Duodenal mucosa (tissue), 2 donors: ENCODE measurements around the gene CHCHD6.

ENCODE experiments used
- H3K27ac ChIP-seq: one replicate; pipeline ENCODE4 v1.7.0; 2013; ENCODE audit warnings: low read depth, low read length
- H3K27me3 ChIP-seq, 2 donors: one replicate each; pipeline ENCODE4 v1.7.0; 2013; ENCODE audit warnings: low read length in 2 of 2, control low read depth in 1 of 2; ENCODE audit not compliant: insufficient read depth in 2 of 2, control insufficient read depth in 1 of 2
- H3K36me3 ChIP-seq, 2 donors: one replicate each; pipeline ENCODE4 v1.7.0; 2013; ENCODE audit warnings: low read length in 2 of 2, control low read depth in 1 of 2; ENCODE audit not compliant: insufficient read depth in 2 of 2, control insufficient read depth in 1 of 2
- H3K4me1 ChIP-seq, 2 donors: one replicate each; pipeline ENCODE4 v1.7.0; 2013; ENCODE audit warnings: low read length in 2 of 2, control low read depth in 1 of 2; ENCODE audit not compliant: insufficient read depth in 2 of 2, control insufficient read depth in 1 of 2
- H3K4me3 ChIP-seq, 2 donors: one replicate each; pipeline ENCODE4 v1.7.0; 2013; ENCODE audit warnings: low read length in 2 of 2, low read depth in 1 of 2
- H3K9ac ChIP-seq, 2 donors: one replicate each; pipeline ENCODE4 v1.7.0; 2013; ENCODE audit warnings: low read length in 2 of 2, low read depth in 1 of 2
- H3K9me3 ChIP-seq, 2 donors: one replicate each; pipeline ENCODE4 v1.7.0; 2013; ENCODE audit warnings: low read length in 2 of 2, control low read depth in 1 of 2; ENCODE audit not compliant: control insufficient read depth in 1 of 2

CHCHD6 gene

DNA sequence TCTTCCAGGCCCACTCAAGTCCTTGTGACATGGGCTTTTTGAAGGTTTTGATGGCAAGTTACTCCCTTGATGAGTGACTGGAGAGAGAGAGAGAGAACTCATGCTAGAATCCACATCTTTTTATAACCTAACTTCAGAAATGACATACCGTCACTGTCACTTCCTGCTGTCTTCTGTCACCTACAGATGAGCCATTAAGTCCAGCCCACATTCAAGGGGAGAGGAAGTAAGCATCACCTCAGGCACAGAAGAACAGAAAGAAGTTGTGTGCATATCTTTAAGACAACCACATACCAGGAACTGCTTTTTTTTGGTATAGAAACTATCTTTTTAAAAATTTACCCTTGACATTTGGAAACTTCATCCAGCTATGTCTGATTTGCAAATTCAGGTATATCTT, 32.5 kb upstream of the CHCHD6 start:
- Histone ChIP-seq H3K4me1 (no peaks in the 10 kb centered on the region), H3K9ac (no peak overlapping the region), H3K36me3 (no peaks in the 10 kb centered on the region), H3K27ac (no peak overlapping the region), H3K9me3 (no peaks in the 10 kb centered on the region), H3K27me3 (peaks cover 0 to 1% of the 10 kb centered on the region in 2 donors), H3K4me3 (no peak overlapping the region)

DNA sequence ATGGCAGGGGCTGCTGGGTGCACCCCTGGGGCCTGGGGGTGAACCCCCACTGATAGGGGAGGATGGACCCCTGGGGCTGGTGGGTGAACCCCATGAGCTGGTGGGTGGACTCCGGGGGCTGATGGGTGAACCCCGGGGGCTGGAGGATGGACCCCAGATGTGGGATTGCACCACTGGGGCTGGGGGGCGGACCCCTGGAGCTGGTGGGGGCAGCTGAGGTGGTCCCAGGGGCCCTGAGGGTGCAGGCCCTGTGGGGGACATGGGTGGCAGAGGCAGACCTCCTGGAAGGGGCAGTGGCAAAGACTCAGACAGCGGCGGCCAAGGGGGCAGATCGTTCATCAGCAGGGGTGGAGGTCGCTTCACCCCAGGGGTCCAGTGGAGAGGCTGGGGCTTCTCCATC, 31.7 kb upstream of the CHCHD6 start:
- Histone ChIP-seq H3K9ac (no peak overlapping the region), H3K27me3 (peaks cover 0 to 7% of the 10 kb centered on the region in 2 donors), H3K4me3 (no peak overlapping the region), H3K4me1 (no peaks in the 10 kb centered on the region), H3K27ac (no peak overlapping the region), H3K9me3 (no peaks in the 10 kb centered on the region), H3K36me3 (no peaks in the 10 kb centered on the region)

DNA sequence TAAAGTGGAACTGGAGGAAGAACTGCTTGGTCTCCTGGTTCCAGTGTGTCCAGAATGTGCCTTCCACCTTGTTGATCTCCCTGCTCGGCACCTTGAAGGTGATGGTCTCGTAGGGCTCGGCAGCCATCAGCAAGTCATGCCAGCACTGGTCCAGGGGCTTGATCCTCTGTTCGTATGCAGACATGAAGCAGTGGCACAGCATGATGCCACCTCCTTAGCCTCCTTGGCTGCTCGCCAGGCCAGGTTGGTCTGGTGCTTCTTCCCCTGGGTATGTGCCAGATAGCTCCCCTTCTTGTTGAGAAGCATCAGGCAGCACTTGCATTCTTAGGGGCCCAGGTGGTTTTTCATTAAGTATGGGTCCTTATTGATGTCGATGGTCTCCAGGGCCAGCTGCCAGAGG, 31.3 kb upstream of the CHCHD6 start:
- Histone ChIP-seq H3K36me3 (no peaks in the 10 kb centered on the region), H3K9ac (no peak overlapping the region), H3K4me3 (no peak overlapping the region), H3K27me3 (peaks cover 0 to 7% of the 10 kb centered on the region in 2 donors), H3K27ac (no peak overlapping the region), H3K9me3 (no peaks in the 10 kb centered on the region), H3K4me1 (no peaks in the 10 kb centered on the region)

- no peaks in the 10 kb centered on the region for H3K36me3 ChIP-seq
- peaks cover 5% of the 10 kb centered on the region in 2 donors for H3K4me1 ChIP-seq
- H3K27ac ChIP-seq, result no peak overlapping the region
- no peak overlapping the region for H3K4me3 ChIP-seq
- H3K9ac ChIP-seq, result no peak overlapping the region
- H3K9me3 ChIP-seq, result no peaks in the 10 kb centered on the region
- H3K27me3 ChIP-seq, result peaks cover 12% of the 10 kb centered on the region in 2 donors
Measured at GRCh38 chr3:126676919-126677705, 26.9 kb upstream of the CHCHD6 start.

DNA sequence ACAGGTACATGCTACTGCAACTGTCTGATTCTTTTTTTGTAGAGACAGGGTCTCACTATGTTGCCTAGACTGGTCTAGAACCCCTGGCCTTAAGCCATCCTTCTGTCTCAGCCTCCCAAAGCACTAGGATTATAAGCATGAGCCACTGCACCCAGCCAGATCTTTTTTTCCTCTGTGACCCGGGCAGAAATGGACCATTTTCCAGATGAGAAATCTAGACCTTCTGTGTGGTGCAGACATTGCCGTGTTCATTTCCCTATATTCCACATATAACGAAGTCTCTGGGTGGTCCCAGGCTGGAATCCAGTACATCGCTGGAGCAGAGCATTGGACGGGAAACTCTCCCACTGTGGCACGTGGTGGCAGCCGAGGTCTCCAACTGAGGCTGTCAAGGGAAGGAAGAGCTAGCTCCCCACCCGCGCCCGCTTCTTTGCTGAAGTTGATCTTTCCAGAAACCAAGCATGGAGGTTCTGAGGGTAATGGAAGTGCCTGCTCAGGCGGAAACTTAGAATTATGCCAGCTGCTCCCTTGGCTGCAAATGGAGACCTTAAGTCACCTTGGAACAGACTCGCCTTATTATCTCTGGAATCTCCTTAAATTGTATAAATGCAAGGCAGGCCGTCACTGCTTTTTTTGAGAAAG, 26.1 kb upstream of the CHCHD6 start:
- Histone ChIP-seq H3K27me3 (peaks cover 12% of the 10 kb centered on the region in 2 donors), H3K36me3 (no peaks in the 10 kb centered on the region), H3K9me3 (no peaks in the 10 kb centered on the region), H3K4me1 (peaks cover 5% of the 10 kb centered on the region in 2 donors), H3K27ac (no peak overlapping the region), H3K9ac (no peak overlapping the region), H3K4me3 (no peak overlapping the region)

DNA sequence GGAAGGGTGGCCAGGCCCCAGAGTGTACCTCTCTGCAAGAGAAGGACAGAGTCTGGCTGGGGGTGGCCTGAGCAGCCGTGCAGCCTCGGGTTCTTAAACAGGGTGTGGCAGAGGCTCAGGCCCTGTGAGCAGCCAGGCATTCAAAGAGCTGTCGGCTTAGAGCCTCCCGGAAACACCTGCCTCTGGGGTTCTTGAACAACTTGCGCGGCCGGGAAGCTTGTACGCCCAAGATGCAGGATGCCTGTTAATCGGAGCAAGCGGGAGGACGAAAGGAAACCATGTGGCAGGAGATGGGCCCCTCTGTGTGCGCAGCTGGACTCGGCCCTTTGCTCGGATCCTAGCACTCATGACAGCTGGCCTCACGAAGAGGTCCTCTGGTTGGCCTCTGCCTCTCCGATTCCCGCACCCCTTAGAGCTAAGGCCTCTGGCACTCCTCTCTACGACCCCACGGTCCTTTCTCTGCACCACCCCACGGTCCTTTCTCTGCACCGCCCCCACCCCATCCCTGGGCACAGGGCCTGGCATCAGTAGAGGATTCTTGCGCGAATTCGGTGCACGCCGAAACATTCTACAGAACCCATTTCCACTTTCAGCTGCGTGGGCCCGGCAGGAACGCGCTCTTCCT, 25.2 kb upstream of the CHCHD6 start:
- Histone ChIP-seq H3K4me3 (no peak overlapping the region), H3K4me1 (peaks cover 5% of the 10 kb centered on the region in 2 donors), H3K9me3 (no peaks in the 10 kb centered on the region), H3K9ac (no peak overlapping the region), H3K27ac (no peak overlapping the region), H3K27me3 (peaks cover 12% of the 10 kb centered on the region in 2 donors), H3K36me3 (no peaks in the 10 kb centered on the region)

DNA sequence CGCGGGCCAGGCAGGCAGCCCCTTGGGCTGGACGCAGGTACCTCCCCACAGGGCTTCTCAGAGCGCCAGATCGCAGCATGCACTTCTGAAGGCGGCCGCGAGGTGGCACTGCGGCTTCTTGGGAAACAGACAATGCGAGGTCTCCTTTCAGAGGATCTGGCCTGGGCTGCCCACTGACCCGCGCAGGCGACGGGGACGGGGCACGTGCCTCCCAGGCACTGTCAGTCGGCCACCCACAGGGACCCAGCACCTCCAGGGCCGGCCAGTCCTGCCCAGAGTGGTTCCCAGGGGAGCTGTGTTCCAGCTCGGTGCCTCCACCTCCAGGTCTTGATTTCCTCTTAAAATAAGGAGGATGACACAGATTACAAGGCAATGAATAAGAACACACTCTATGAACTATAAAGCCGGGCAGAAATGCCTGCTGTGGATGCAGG, 24.7 kb upstream of the CHCHD6 start:
- no peak overlapping the region for H3K27ac ChIP-seq
- no peaks in the 10 kb centered on the region for H3K9me3 ChIP-seq
- H3K36me3 ChIP-seq, result no peaks in the 10 kb centered on the region
- peaks cover 5% of the 10 kb centered on the region in 2 donors for H3K4me1 ChIP-seq
- peaks cover 12% of the 10 kb centered on the region in 2 donors for H3K27me3 ChIP-seq
- H3K4me3 ChIP-seq, result no peak overlapping the region
- no peak overlapping the region for H3K9ac ChIP-seq

DNA sequence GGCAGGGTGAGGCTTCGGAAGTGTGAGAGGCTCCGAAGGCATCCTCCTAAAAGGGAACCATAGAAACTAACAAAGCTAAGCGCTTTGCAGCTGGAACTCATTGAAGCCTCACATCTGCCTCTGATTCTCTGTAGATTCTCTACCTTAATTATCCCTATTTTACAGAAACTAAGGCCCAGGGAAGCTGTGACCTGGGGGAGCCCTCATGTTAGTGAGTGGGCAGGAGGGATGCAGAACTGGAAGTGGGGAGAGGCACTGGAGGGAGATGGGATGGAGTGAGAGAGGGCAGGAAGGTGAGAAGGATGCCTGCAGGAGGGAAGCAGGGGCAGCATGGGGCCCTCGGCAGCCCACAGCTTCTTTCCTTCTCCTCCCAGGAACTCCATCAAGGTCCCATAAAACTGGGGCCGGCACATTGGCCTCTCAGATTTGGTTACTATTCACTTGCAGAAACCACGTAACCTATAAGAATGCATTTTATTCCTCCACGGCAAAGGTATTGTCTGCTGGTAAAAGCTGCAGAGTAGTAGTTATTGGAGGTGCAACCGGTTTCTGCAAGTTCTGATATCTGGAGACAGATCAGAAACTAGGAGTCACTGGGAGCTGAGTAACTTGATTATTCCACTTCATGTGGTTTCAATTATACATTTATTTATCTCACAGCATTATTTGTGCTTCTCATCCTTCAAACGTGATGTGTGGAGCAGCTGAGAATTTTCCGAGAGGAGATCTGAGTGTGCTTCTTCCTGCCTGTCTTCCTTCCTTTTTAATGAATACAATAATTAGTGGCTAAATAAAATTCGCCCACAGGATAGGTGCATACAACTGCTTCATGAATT, 24.0 kb upstream of the CHCHD6 start:
- Histone ChIP-seq H3K27ac (no peak overlapping the region), H3K27me3 (peaks cover 12% of the 10 kb centered on the region in 2 donors), H3K9me3 (no peaks in the 10 kb centered on the region), H3K9ac (no peak overlapping the region), H3K4me3 (no peak overlapping the region), H3K36me3 (no peaks in the 10 kb centered on the region), H3K4me1 (peaks cover 5% of the 10 kb centered on the region in 2 donors)

DNA sequence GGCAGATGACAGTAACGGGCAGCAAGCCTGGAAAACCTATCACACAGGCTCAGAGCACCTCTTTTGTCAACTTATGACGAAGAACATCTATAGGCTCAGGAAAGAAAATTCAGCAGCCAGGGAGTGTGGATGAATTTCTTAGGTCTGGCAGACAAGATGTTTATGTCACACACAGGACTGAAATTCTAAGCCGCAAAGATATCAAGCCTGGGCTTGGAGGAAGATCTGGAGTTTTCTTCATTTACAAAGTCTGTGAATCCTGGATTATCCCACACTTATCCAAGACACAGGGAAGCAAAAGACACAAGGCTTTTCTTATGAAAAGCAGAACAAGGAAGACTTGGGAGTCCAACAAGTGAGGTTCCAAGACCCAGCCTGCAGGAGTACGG, 23.4 kb upstream of the CHCHD6 start:
- no peaks in the 10 kb centered on the region for H3K9me3 ChIP-seq

More for the DNA sequence above, 23.4 kb upstream of the CHCHD6 start:
- Histone ChIP-seq H3K9ac (no peak overlapping the region), H3K36me3 (no peaks in the 10 kb centered on the region), H3K27ac (no peak overlapping the region), H3K27me3 (peaks cover 12% of the 10 kb centered on the region in 2 donors), H3K4me1 (peaks cover 5% of the 10 kb centered on the region in 2 donors), H3K4me3 (no peak overlapping the region)
